HG03575 (cell line): Measurements from ENCODE around the gene ANKRD55.
"Not testable (repeated sequence)": the region's sequence is repeated elsewhere in the genome, so short reads cannot be mapped to it uniquely, and the experiment has no call there.

Source experiments
- ATAC-seq: cut with Tn5 transposase; IDR thresholded peaks from one replicate; pipeline ENCODE4 v1.9.1; 2021; ENCODE audit not compliant: unreplicated experiment, insufficient number of reproducible peaks, low FRiP score; ENCODE audit errors: extremely low read depth

The ANKRD55 gene

GRCh38 chr5:56176871-56177533, 56.1 kb downstream of the ANKRD55 start:
- ATAC-seq = no peak

- no peak for ATAC-seq
These were observed 56.9 kb downstream of the ANKRD55 start for GRCh38 chr5:56176155-56176798.

GRCh38 chr5:56175488-56175887, 57.6 kb downstream of the ANKRD55 start:
- ATAC-seq = no peak

- ATAC-seq = no peak
These were observed 58.1 kb downstream of the ANKRD55 start for GRCh38 chr5:56175021-56175420.

GRCh38 chr5:56172241-56172640, 60.9 kb downstream of the ANKRD55 start:
- no peak for ATAC-seq

GRCh38 chr5:56170557-56170956, 62.6 kb downstream of the ANKRD55 start:
- ATAC-seq = no peak

GRCh38 chr5:56169949-56170348, 63.2 kb downstream of the ANKRD55 start:
- no peak for ATAC-seq

- ATAC-seq = no peak
These were observed 63.8 kb downstream of the ANKRD55 start for GRCh38 chr5:56169281-56169680.

GRCh38 chr5:56168066-56168478, 65.1 kb downstream of the ANKRD55 start:
- no peak for ATAC-seq

- ATAC-seq = no peak
These were observed 65.6 kb downstream of the ANKRD55 start for GRCh38 chr5:56167519-56167918.

GRCh38 chr5:56166671-56167385, 66.3 kb downstream of the ANKRD55 start:
- no peak for ATAC-seq

- no peak for ATAC-seq
These were observed 68.8 kb downstream of the ANKRD55 start for GRCh38 chr5:56164376-56164775.

- no peak for ATAC-seq
These were observed 71.2 kb downstream of the ANKRD55 start for GRCh38 chr5:56161927-56162326.

GRCh38 chr5:56161439-56161823, 71.7 kb downstream of the ANKRD55 start:
- no peak for ATAC-seq

- no peak for ATAC-seq
These were observed 72.2 kb downstream of the ANKRD55 start for GRCh38 chr5:56160723-56161438.

GRCh38 chr5:56159521-56159947, 73.6 kb downstream of the ANKRD55 start:
- no peak for ATAC-seq

GRCh38 chr5:56158331-56158960, 74.7 kb downstream of the ANKRD55 start:
- no peak for ATAC-seq

- ATAC-seq = not testable (repeated sequence)
These were observed 75.9 kb downstream of the ANKRD55 start for GRCh38 chr5:56157191-56157621.

GRCh38 chr5:56156585-56157190, 76.4 kb downstream of the ANKRD55 start:
- not testable (repeated sequence) for ATAC-seq
